Measurements from ENCODE around the gene CERK.
"Not testable (repeated sequence)": the region's sequence is repeated elsewhere in the genome, so short reads cannot be mapped to it uniquely, and the experiment has no call there.

CERK gene

GRCh38 chr22:46659791-46660186 lies 78.3 kb downstream of the CERK start:
- no peak for DNase-seq

DNA sequence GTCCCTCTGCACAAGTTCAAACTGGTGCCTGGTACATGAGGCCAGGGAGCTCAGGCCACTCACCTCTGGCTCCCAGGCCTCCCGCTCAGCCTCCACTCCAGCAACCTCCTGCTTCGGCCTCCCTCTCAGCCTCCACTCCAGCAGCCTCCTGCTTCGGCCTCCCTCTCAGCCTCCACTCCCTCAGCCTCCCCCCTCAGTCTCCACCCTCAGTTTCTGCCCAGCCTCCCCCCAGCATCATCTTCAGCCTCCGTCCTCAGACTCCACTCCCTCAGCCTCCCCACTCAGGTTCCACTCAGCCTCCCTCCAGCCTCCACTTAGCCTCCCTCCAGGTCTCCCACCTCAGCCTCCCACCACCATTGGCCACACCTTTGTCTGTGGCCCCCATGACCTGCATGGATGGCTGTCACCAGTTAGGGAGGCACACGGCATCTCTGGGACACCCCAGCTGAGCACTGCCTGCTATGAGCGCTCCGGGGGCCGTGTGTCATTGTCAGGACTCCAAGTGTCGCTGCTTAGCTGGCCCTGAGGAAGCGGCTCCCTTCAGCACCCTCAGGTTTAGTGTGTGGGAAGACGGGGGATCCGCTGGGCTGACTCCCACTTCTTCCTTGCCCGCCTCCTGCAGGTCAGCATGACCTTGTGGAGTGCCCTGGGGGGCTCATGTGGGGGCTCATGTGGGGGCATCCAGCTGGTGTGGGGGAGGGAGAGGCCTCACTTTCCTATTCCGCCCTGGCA lies 78.8 kb downstream of the CERK start:
- no peak for DNase-seq

- no peak for DNase-seq
Observed at GRCh38 chr22:46657996-46658947, 79.8 kb downstream of the CERK start.

DNA sequence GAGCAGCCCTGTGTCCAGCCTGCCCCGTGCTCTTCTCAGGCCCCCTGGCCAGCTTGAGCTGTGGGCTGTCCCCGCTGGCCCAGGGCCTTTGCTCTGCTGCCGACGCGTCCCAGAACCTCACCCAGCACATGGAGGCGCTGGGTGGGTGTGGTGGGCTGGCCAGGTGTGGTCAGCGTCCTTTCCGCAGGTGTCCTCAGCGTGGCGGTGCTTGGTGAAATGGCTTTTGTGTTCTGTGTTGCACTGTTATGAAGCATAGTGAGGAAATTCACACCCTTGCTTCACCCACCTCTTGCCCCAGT lies 80.4 kb downstream of the CERK start:
- DNase-seq = no peak

DNA sequence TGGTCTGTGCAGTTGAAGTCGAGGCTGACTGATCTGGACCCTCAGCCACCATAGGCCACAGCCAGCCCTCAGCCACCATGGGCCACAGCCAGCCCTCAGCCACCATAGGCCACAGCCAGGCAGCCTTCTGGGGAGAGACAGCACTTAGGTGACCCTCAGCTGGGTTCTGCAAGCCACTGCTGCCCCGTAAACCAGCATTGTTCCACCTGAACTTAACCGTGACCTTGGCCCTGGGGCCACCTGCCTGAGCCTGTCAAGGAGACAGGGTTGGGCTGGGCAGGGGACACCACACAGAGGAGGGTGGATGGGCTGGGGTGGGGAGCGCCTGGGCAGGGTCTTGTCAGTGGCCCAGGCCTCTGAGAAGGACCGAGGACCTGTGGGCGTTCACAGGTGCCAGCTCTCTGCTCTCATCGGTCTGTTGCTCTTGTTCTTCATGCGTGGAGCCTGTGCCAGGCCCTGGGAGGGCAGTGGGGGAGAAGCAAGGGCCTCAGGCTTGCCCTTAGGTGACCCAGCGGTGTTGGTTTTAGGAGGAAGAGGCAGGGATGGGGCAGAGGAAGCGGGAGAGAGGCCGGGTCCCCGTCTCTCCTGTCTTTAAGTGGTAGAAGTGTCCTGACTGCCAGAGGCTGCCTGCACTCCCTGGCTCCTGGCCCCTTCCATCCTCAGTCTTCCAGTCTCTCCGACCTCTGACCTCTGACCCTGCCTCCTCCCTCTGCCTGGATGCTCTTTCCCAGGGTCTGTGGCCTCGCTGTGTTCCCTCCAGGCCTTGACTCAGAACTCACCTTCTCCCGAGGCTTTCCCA lies 81.0 kb downstream of the CERK start:
- no peak for DNase-seq

DNA sequence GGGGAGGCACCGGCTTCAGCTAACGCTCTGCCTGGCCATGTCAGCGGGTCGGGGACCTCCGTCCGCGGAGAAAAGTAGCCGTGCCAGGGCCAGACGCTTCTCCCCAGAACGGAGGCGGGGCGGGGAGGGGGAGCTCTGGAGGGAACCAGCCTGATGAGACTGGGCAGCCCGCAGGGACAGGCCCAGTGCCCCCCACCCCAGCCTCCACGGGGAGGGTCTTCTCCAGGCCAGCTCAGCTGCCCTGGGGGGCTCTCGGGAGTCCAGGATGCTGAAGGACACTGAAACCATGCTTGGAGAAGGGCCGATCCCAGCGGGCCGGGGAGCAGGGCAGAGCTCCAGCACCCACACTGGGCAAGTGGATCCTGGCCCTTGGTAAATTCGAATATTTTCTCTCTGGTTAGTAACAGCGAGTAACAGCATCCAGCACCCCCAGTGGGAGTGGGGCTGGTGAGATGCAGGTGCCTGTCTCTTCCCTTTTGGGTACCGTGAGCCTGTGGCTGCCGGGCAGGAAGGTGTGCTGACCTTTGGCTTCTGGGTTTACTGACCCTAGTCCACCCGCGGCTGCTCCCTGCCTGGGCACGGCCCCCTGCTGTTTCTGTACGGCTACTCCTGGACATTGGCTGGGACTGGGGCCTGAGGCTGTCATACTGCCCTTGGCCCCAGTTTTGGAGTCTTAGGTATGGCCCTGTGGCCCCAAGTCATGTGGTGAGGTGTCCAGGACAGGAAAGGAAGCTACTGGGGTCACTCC lies 82.0 kb downstream of the CERK start:
- no peak for DNase-seq

GRCh38 chr22:46654927-46655595 lies 83.0 kb downstream of the CERK start:
- DNase-seq = no peak

- no peak for DNase-seq
Observed at GRCh38 chr22:46654426-46654825, 83.6 kb downstream of the CERK start.

GRCh38 chr22:46653596-46653995 lies 84.5 kb downstream of the CERK start:
- no peak for DNase-seq

GRCh38 chr22:46652847-46653331 lies 85.2 kb downstream of the CERK start:
- no peak for DNase-seq

GRCh38 chr22:46652081-46652846 lies 85.8 kb downstream of the CERK start:
- no peak for DNase-seq

- DNase-seq = no peak
Observed at GRCh38 chr22:46651316-46651715, 86.7 kb downstream of the CERK start.

- DNase-seq = no peak
Observed at GRCh38 chr22:46650078-46650810, 87.8 kb downstream of the CERK start.

- DNase-seq = no peak
Observed at GRCh38 chr22:46649141-46650077, 88.6 kb downstream of the CERK start.

GRCh38 chr22:46648225-46648820 lies 89.7 kb downstream of the CERK start:
- DNase-seq = not testable (repeated sequence)

GRCh38 chr22:46646531-46647215 lies 91.4 kb downstream of the CERK start:
- no peak for DNase-seq

DNA sequence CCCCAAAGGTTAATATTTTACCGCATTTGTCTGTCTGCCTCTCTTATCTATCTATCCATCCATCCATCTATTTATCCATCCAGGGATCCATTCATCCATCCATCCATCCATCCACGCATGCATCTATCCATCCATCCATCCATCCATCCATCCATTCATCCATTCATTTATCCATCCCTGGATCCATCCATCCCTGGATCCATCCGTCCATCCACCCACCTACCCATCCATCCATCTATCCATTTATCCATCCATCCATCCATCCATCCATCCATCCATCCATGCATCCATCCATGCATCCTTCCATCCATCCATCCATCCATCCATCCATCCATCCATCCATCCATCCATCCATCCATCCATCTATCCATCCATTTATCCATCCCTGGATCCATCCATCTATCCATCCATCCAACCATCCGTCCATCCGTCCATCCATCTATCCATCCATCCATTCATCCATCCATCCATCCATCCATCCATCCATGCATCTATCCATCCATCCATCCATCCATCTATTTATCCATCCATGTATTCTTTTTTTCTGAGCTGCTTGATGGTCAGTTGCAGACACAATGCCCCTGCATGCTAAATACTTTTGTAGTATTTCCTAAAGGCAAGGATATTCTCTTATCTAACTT lies 95.1 kb downstream of the CERK start:
- not testable (repeated sequence) for DNase-seq
